HG02642 (cell line): ENCODE results near the gene TKTL1.

Experiments used
- ATAC-seq: cut with Tn5 transposase; IDR thresholded peaks from one replicate; pipeline ENCODE4 v1.9.1; 2021; ENCODE audit warnings: mild to moderate bottlenecking; ENCODE audit not compliant: unreplicated experiment, poor library complexity

TKTL1 gene

DNA sequence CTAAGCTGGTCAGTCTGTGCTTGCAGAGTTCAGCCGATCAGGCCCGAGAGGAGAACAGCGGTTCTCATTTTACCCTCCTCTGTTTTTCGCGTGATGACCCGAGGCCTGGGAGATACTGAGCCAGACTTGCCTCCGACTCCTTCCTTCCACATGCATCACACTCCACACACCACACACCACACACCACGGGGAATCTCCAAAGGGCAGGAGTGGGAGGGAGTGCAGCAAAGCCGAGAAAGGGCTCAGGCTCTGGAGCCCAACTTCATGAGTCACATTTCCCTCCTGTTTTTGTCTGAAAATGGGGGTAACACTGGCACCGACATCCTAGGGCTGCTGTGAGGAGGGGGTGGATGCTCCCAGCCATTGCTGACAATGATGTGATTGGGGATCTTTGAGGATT lies 38.9 kb downstream of the TKTL1 start:
- no peak for ATAC-seq

DNA sequence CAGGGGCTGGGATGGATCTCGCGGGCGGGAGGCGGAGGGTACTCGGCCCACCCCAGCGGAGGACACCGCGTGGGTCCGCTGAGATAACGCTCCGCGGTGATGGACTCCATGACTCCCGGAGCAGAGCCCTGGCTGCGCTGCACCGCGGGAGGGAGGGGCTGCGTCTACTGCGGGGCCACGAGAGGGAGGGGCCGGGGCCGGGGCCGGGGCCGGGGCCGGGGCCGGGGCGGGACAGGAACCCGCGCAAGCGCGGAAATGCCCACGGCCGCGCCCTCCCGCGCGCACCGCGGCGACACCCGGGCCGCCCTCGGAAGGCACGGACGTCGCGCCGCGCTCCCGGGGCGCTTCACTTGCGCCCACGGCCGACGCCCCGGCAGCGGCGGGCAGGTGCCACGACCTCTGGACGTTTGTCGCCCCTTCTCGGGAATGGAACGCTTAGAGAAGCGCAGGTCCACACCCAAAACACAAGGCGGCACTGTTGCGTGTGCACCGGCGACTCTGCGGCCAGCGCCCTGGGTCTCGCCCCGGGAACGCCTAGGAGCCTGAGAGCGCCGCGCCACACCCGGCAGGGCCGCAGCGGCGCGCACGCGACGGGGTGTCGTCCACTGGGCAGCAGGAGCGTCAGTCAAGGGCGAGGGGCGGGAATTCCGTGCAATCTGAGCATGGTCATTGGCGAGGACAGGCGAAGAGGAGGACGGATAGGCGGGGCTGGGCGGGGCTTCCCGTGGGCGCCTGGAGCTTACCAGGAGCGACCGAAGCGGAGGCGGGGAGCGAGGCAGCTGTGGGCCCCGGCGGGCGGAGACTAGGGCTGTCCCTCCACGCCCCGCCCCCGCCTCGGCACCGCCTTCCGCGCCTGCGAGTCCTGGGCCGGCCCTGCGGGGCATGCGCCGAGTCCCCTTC lies 46.1 kb downstream of the TKTL1 start:
- ATAC-seq, result peak; percentile 77

DNA sequence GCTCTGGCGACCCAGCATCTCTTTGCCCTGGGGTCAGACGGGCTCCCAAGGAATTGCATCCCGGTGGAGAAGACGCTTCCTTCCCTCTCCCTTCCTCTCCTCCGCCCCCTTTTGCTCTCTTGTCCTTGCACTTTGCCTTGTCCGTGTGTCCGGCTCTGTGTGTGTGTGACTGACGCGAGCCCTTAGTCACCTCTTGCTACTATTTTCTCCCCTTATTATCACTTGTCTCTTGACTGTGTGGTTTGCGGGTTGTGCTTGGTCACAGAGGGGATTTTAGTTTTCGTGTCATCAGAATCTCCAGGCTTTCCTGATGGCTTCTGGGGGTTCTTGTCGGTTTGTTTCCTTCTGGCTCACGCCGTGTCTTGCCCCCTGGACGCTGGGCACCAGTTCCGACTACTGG lies 47.5 kb downstream of the TKTL1 start:
- ATAC-seq, result peak; percentile 20

DNA sequence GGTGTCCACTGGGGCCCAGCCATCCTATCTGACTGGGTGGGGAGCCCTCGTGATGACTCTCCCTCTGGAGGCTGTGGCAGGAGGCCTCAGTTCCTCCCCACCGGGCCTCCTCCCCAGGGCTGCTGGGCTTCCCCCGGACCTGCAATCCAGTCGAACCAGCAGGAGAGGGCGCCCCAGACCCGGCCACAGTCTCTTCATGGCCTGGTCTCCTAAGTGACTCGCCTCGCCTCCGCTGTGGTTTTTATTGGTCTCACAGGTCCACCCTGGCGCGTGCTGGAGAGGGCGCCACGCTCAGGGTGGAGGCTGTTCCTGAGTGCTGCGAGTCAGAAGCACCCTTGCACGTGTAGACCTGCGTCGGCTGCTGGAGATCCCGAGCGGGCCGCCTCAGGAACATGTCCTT lies 48.0 kb downstream of the TKTL1 start:
- ATAC-seq, result peak; percentile 29

DNA sequence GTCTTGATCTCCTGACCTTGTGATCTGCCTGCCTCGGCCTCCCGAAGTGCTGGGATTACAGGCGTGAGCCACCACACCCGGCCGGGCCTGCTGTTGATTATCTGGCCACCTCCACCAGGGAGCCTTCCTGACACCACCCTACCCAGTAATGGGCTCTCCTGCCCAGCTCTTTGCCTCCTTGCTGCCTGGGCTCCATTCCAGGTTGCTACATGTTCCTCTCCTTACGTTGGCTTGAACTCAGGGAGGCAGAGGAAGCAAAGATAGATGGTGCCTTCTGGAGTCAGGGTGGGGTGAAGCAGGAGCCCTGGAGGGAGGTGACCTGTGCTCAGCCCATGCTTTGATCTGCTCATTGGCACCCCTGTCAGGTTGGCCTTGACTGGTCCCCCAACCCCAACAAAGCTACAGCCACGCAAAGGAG lies 52.5 kb downstream of the TKTL1 start:
- no peak for ATAC-seq

DNA sequence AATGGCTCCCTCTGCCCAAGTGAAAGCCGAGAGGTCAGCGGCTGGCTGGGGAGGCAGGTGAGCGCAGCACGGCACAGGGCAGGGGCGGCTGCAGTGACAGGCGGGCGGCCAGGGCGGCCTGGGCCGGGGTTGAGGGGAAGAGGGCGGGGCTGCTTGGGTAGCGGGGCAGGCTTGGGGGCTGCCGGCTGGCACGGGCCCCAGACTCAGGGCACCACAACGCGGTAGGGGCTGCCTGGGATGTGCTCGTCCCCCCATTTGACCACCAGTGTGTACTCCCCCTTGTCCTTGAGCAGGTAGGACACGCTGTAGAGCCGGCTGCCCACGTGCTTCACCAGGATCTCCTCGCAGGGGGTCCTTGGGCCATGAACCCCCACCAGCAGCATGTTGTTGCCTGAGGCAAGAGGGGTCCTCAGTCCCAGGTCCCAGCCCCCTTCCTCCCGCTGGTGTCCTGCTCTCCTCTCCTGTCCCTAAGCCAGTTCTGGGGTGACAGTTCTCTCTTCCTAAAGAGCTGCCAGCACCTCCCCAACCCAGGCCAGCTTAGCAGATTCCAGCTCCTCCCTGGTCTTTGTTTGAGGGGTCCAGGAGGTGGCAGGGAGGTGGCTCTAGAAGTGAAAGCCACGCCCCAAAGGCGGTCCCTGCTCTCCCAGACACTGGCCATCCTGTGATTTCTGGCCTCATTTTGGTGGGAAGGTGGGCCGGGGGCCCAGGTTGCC lies 53.2 kb downstream of the TKTL1 start:
- no peak for ATAC-seq

DNA sequence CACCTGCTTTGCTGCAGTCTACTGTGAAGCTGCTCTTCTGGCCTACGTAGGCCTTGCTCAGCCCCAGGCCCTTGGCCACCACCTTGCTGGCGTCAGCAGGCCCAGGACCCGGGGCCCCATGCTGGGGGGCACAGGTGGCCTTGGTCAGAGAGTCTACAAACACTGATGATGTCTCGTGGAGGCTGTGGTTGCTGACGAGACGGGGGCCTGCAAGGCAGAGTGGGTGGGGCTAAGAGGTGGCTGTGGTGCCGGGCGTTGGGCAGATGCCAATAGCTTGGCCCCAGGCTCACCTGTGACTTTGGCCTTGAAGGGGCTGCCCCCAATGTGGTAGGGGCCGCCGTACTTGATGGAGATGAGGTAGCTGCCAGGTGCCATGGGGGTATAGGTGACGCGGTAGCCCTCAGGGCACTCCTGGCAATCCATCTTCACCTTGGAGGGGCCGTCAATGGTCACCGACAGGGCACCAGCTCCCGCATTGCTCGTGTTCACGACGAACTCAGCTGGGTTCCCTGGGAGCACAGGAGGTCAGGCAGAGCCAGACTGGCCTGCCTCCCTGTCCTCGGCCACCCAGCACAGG lies 53.9 kb downstream of the TKTL1 start:
- ATAC-seq, result no peak

DNA sequence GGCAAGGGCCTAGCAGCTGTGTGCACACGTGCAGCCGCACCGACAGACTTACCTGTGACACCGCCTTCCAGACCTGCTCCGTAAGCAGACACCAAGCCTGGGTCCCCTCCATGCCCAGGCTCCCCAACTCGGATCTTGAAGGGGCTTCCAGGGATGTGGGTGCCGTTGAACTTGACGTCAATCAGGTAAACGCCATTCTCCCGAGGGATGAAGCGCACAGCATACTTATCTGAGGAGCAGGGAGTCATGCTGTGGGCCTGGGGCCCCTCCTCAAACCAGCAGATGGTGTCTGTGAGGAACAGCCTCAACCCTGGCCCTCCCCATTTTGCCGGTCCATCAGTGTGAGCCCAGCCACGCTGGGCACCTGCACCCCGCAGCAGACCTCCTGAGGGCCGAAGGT lies 54.4 kb downstream of the TKTL1 start:
- ATAC-seq, result no peak

DNA sequence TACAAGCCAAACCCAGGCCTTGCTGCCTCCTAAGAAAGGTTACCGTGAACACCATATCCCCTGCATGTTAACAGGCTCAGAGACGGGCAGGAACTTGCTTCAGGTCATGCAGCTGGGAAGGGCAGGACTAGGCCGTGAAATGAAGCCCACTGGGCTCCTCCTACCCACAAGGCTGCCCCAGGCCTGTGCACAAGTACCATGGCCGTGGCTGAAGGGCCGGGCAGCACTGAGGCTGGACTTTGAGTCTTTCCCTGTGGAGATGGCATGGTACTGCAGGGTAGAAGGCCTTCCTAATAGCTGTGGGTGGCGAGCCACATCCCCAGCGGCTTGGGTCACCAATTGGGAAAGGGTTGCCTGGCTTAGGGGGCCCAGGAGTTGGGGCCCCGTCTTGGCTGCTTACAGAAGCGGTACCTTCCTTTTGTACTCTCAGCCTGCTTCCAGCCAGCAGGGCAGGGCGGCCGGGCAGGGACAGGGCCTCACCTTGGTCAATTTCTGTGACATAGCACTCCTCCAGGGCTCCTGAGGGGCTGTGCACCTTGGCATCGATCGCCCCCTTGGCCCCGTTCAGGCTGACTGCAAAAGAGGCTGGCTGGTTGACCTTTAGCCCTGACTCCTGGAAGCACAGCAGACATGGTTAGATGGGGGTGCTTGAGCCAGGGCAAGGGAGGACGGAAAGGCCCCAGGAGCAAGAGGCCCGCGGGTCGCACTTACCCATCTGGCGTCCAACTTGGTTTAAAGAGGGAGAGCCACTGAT lies 55.0 kb downstream of the TKTL1 start:
- ATAC-seq, result no peak

DNA sequence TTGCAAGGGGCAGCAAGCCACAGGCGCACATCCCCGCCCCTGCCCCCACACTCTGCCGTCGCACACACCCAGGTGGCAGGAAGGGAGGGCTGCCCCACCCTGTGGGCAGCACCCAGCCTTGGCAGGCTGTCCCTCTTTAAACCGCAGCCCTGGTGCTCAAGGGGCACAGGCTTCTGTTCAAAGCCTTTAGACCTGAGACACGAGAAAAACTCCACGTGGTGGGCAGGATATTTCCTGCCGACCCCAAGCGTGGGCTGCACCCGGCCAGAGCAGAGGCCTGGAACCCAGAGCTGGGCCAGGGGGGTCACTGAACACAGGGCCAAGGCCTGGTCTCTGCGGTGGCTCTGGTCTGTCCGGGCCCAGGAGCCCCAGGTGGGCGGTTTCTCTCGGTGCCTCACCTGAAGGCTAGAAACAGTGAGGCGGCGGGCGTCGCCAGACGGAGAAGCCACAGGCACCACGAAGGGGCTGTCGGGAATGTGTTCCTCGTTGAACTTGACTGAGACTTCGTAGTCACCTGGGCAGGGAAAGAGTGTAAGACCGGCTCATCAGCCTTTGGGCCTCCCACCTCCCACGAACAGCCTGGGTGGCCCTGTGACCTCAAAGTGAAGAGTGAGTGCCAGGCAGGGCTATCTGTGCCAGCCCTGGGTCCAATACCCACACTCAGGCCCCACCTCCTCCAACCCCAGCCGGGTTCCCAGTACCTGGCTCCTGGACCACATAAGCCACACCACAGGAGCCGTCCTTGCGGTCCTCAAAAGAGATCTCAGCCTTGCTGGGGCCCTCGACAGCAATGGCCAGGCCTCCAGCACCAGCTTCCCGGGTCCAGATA lies 55.8 kb downstream of the TKTL1 start:
- ATAC-seq, result no peak

DNA sequence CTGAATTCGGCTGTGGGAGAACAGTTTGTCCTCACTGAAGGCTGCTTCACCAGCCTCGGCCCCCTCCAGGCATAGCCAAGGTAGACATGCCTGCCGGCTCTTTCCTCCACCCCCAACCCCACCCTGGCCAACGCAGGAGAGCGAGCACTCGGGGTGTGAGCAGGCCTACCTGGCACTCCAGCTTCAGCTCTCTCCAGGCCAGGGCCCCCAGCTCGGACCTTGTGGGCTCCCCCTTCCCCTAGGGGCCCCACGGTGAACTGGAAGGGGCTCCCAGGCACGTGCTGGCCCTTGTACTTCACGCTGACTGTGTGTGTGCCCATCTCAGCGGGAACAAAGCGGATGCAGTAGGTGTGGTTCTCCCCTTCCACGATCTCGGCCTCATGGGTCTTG lies 56.4 kb downstream of the TKTL1 start:
- no peak for ATAC-seq

DNA sequence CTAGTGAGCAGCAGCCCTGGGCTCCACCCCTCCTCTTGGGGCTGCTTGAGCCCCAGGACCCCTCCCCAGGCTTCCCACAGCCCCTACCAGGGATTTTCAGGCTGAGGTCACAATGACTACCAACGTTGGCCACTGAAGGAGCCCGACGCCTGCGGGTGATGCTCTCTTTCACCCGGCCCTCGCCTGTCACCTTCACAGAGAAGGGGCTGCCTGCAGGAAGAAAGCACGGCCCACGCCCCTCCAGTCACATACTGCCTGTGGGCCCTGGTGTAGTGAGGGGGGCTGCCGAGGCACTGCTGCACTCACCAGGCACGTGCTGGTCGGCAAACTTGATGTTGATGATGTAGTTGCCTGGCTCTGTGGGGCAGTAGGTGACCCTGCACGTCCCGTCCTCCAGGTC lies 56.9 kb downstream of the TKTL1 start:
- ATAC-seq, result no peak

DNA sequence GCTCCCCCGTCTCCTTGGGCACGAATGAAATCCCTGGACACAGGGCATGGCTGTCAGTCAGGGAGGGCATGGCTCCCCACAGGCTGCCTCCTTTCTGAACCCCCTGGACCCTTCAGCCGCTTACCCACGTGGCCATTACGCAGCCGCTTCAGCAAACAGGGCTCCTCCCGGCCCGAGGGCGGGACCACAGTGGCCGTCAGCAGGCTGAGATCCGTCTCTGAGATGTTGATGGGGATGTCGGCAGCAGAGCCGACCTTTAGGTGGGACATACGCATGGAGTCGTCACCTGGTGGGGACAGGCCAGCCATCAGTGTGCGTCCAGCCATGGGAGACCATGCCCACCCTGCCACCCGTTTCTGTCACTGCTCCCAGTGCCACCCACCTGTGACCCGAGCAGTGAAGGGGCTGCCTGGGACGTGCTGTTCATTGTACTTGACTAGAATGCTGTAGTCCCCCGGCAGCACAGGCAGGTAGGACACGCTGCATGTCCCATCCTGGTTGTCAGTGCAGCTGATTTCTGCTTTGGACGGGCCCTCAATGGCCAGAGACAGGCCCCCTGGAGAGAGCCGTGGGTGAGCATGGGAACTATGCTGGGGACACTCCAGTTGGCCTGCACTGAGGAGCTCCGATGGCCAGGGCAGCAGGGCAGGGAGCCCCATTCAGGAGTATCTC lies 57.7 kb downstream of the TKTL1 start:
- ATAC-seq, result no peak

DNA sequence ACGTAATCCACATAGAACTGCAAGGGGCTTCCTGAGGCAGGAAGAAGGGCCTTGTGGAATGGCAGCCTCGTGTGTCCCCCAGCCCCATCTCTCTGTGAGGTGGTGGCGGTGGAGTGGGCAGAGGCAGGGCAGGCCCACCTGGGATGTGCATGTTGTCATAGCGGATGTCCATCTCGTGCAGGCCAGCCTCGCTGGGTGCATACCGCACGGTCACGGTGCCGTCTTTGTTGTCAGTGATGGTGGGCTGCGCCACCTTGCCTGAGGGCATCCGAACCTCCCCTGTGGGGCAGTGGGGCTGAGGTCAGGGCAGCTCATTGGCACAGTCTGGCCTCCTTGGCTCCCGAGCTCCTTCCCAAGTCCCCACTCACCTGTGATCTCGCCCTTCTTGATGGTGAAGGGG lies 58.4 kb downstream of the TKTL1 start:
- no peak for ATAC-seq

DNA sequence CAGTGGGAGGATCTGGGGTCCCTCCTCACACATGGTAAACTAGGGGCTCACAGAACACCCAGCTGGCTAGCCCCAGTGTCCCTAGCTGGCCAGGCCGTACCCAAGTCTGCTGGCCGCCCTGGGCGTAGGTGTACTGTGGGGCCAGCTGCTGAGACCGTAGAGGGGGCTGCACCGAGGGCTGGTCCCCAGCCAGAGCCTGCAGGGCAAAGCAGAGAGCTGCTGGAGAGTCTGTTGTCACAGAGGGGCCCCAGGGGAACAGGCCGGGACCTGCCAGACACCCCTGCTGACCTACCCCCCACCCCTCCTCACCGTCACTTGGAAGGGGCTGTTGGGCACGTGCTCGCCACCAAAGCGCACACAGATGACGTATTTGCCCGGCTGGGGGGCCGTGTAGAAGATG lies 58.9 kb downstream of the TKTL1 start:
- no peak for ATAC-seq

DNA sequence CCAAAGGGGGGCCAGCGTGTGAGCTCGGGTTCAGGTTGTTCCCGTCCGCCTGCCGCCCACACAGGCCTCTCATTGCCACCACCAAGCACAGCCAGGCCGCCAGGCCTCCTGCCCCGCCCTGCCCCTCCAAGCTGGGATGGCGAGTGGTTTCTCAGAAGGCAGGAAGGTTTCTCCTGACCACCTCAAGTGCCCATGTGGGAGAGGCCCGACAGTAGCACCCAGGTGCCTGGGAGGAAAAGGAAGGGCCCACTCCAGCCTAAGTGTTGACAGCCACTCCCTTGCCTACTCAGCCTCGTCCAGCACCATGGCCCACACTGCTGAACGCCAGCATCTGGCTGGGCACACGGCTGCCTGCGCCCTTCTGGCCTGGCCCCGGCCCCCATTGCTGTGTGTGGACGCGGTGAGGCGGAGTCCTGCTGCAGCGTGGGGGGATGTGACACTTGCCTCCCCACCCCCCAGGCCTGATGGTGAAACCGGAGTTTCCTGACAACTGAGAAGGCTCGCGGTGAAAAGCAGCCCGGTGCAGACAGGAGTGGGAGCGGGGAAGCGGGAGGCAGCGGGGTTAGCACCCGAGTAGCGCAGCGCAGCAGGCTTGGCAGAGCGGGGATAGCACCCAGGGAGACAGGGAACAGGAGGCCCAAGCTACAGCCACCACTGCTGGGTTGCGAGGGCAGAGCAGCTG lies 59.6 kb downstream of the TKTL1 start:
- ATAC-seq, result no peak

DNA sequence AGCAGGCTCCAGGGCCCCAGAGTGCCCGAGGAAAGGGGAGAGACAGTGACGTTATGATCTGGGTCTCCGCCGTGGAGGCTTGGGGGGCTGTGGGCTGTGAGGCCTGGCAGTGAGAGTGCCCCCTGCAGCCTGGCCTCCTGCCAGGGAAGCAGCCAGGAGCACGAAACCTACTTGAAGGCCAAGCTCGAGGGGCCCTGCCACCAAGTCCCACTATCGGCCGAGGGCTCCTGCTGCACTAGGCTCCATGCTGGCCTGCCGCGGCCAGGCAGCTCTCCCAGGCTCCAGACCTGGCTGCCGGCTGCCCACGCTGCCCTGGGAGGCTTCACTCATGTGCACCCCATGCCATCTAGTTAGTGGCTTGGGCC lies 60.2 kb downstream of the TKTL1 start:
- no peak for ATAC-seq

DNA sequence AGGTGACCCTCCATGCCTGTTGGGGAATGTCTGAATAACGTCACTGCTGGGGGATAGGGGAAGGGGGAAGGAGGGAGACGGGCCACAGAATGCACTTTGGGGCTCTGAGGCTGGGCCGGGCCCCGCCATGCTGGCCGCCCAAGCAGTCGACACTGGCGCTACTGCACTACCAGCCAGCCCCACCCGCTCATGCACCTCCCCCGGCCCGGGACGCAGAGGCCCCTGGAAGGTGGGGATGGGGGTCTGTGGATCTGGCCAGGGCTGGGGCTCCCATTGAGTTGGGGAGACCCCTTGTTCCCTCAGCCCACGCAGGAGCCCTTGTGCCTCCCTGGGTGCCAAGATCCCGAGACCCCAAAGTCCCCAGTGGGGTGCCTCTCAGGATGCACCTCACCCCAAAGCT lies 61.0 kb downstream of the TKTL1 start:
- ATAC-seq, result no peak

DNA sequence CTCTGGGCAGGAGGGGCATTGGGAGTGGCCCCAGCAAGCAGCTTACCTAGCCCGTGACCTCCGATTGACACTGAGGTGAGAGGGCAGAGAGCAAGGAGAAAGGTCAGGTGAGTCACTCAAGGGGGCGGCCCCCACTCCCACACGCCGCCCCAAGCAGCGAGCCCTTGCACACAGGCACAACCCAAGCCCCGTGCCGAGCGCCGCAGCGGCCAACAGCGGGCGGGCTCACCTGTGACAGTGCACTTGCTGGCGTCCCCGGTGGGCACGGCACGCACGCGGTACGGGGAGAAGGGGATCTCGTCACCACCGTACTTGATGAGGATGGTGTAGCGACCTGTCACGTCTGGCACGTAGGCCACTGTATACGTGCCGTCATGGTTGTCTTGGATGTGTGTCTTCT lies 61.6 kb downstream of the TKTL1 start:
- ATAC-seq, result no peak
